ENCODE results near the gene IQGAP2. TPM values are rescaled to one million over a fixed set of nuclear protein-coding genes. Genes with fewer than 3 reads are reported as not detected.

IQGAP2 gene
- total RNA-seq, 1 experiment from 2014 or later, result not detected

DNA sequence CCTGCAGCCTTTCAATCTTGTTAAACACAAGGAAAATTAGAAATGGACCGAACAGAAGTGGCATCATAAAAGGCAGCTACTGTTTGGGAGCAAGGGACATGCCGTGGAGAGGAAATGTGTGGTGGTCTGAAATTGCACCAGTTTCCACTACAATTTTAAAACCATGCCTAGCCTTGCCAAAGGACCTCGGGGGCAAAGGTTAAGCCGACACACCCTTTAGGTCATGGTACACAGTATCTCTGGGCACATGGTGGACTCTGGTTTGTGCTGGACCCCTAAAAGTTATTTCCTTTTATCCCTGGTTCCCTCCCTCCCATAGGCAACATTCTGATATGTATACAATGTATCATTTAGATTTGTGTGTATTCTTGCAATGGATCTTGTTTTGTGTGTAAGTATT is 142.1 kb downstream of the IQGAP2 start:
- Histone ChIP-seq H3K9me3 (ENCODE audit: insufficient read depth, low read depth) (no peaks in the 10 kb centered on the region), H3F3A (ENCODE audit: insufficient read depth, low read depth) (no peaks in the 10 kb centered on the region), H3K36me3 (ENCODE audit: low read depth) (no peaks in the 10 kb centered on the region), H3K27me3 (ENCODE audit: insufficient read depth, low read depth) (peaks cover 8% of the 10 kb centered on the region), H3K4me1 (replicated peaks; ENCODE audit: insufficient read depth) (no peaks in the 10 kb centered on the region), H4K20me1 (ENCODE audit: insufficient read depth) (no peaks in the 10 kb centered on the region), H3K4me2 (no peak overlapping the region), H3K79me2 (ENCODE audit: low read depth) (no peaks in the 10 kb centered on the region), H3K27ac (no peak overlapping the region), H3K9me2 (ENCODE audit: insufficient read depth) (no peaks in the 10 kb centered on the region), H3K4me3 (no peak overlapping the region), H2AFZ (no peak overlapping the region)
- POLR2A ChIA-PET (ENCODE audit: unreplicated experiment), result no interaction called here
- no peak for DNase-seq
- TF ChIP-seq, protein P1, sequence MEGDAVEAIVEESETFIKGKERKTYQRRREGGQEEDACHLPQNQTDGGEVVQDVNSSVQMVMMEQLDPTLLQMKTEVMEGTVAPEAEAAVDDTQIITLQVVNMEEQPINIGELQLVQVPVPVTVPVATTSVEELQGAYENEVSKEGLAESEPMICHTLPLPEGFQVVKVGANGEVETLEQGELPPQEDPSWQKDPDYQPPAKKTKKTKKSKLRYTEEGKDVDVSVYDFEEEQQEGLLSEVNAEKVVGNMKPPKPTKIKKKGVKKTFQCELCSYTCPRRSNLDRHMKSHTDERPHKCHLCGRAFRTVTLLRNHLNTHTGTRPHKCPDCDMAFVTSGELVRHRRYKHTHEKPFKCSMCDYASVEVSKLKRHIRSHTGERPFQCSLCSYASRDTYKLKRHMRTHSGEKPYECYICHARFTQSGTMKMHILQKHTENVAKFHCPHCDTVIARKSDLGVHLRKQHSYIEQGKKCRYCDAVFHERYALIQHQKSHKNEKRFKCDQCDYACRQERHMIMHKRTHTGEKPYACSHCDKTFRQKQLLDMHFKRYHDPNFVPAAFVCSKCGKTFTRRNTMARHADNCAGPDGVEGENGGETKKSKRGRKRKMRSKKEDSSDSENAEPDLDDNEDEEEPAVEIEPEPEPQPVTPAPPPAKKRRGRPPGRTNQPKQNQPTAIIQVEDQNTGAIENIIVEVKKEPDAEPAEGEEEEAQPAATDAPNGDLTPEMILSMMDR (conservative IDR thresholded peaks at IDR 0.05), result no peak
- TF ChIP-seq EZH2 (IDR thresholded peaks at IDR 0.05; ENCODE audit: low read depth), result no peak
- intact Hi-C loops (cut with micrococcal nuclease; ENCODE audit: unreplicated experiment), result no loop called here
- no TSS peak for BruUV-seq (replicated peaks)
- CTCF ChIA-PET, result no interaction called here

DNA sequence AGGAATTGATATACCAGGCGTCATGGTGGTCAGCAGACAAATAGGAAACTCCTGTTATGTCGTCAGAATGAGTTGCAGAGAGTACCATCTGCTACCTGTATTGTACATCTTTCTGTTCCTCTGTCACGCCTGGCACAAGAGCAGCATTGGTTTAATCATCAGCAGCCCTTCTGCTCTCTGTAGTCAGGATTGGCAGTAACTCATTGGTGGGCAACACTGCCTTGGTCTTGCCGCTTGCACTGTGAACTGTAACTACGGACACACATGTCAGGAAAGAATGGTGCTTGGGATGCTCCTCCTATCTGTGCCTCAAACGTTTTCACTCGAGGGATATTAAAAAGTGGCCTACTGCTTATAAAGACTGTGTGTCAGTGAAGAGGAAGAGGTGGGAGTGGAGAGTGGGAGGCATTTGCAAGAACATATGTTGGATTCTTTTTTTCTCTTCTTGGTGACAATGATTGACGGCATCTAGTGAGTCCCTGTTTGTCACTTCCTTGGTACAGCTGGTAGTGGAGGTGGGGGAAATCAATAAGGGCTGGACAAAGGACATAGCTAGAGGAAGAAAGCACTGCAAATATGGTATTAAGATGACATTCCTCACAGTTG is 143.5 kb downstream of the IQGAP2 start:
- Histone ChIP-seq H3K4me2 (no peak overlapping the region), H3K79me2 (ENCODE audit: low read depth) (no peaks in the 10 kb centered on the region), H3K9me3 (ENCODE audit: insufficient read depth, low read depth) (no peaks in the 10 kb centered on the region), H4K20me1 (ENCODE audit: insufficient read depth) (no peaks in the 10 kb centered on the region), H3K4me1 (replicated peaks; ENCODE audit: insufficient read depth) (no peaks in the 10 kb centered on the region), H3F3A (ENCODE audit: insufficient read depth, low read depth) (no peaks in the 10 kb centered on the region), H3K36me3 (ENCODE audit: low read depth) (no peaks in the 10 kb centered on the region), H2AFZ (no peak overlapping the region), H3K27ac (no peak overlapping the region), H3K4me3 (no peak overlapping the region), H3K27me3 (ENCODE audit: insufficient read depth, low read depth) (peaks cover 8% of the 10 kb centered on the region), H3K9me2 (ENCODE audit: insufficient read depth) (no peaks in the 10 kb centered on the region)
- no TSS peak for BruUV-seq (replicated peaks)
- intact Hi-C loops (cut with micrococcal nuclease; ENCODE audit: unreplicated experiment), result no loop called here
- no peak for DNase-seq
- ChIA-PET POLR2A (ENCODE audit: unreplicated experiment) (no interaction called here), CTCF (no interaction called here)
- TF ChIP-seq, protein P1 (conservative IDR thresholded peaks at IDR 0.05), result no peak
- no peak for TF ChIP-seq EZH2 (IDR thresholded peaks at IDR 0.05; ENCODE audit: low read depth)

DNA sequence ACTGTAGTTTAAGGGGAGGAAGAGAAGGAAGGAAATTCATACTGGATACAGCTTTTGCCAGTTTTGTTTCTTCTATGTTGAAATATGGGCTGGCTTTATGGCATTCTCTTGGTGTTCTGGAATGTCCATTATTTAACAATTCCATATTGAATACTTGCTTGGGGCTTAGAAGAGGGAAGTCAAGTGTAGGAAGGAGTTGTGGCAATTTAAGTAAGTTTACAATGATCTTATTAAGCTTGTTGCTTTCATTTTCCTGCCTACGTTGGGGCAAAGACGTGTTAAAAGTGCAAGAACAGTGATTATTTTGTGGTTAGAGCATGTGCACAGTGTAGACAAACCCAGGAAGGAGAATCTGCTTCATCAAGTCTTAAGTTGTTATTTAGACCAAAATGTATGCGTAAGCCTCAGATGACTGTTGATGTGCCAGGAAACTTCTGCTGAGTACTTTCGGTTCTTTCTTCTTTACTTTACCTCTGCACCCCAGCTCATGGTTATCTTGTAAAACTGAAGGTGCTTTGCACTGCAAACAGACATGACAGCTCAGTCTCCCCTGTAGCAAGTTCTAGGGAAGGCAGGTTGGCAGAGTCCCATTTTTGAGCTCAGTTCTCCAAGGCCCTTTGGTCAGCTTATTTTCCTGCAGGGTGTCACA is 144.3 kb downstream of the IQGAP2 start:
- no peaks in the 10 kb centered on the region for H3K36me3 ChIP-seq (ENCODE audit: low read depth)
- no peaks in the 10 kb centered on the region for H3K79me2 ChIP-seq (ENCODE audit: low read depth)
- no peaks in the 10 kb centered on the region for H3F3A ChIP-seq (ENCODE audit: insufficient read depth, low read depth)
- H3K4me2 ChIP-seq, result no peak overlapping the region
- no TSS peak for BruUV-seq (replicated peaks)
- no peaks in the 10 kb centered on the region for H3K9me2 ChIP-seq (ENCODE audit: insufficient read depth)
- POLR2A ChIA-PET (ENCODE audit: unreplicated experiment), result no interaction called here
- intact Hi-C loops (cut with micrococcal nuclease; ENCODE audit: unreplicated experiment), result no loop called here
- H4K20me1 ChIP-seq (ENCODE audit: insufficient read depth), result no peaks in the 10 kb centered on the region
- no peak overlapping the region for H3K4me3 ChIP-seq
- no peaks in the 10 kb centered on the region for H3K9me3 ChIP-seq (ENCODE audit: insufficient read depth, low read depth)
- no peak overlapping the region for H3K27ac ChIP-seq
- peaks cover 8% of the 10 kb centered on the region for H3K27me3 ChIP-seq (ENCODE audit: insufficient read depth, low read depth)
- H2AFZ ChIP-seq, result no peak overlapping the region
- DNase-seq, result no peak
- CTCF ChIA-PET, result no interaction called here
- no peaks in the 10 kb centered on the region for H3K4me1 ChIP-seq (replicated peaks; ENCODE audit: insufficient read depth)
- TF ChIP-seq EZH2 (IDR thresholded peaks at IDR 0.05; ENCODE audit: low read depth), result no peak
- TF ChIP-seq, protein P1 (conservative IDR thresholded peaks at IDR 0.05), result no peak
